T-helper 17 cell (primary cell): Measurements from ENCODE around the gene ZDHHC8. TPM values are rescaled to one million over a fixed set of nuclear protein-coding genes. Genes with fewer than 3 reads are reported as not detected.

Experiments
- ATAC-seq: fragments of 150-1000 bp; cut with Tn5 transposase; 2 replicates; pipeline ENCODE4 v1.10.0; 2021; ENCODE audit warnings: mild to moderate bottlenecking, moderate library complexity
- DNase-seq, 3 donors: peaks; one replicate each; pipeline versions ENCODE4 v3.0.0 to v3.0.0-alpha.2; 2020 to 2021
- H3K9me3 ChIP-seq: one replicate; pipeline ENCODE4 v1.7.0; 2013; ENCODE audit warnings: low read length, mild to moderate bottlenecking; ENCODE audit not compliant: control insufficient read depth, poor library complexity, severe bottlenecking
- H3K27ac Mint-ChIP-seq: one replicate; pipeline ENCODE4 v1.8.0; 2022; ENCODE audit warnings: mild to moderate bottlenecking, moderate library complexity, mixed read lengths
- H3K27me3 Mint-ChIP-seq: one replicate; pipeline ENCODE4 v1.8.0; 2022; ENCODE audit warnings: mixed read lengths
- H3K36me3 Mint-ChIP-seq: one replicate; pipeline ENCODE4 v1.8.0; 2022; ENCODE audit warnings: low read depth, mixed read lengths
- H3K4me1 Mint-ChIP-seq: one replicate; pipeline ENCODE4 v1.8.0; 2022; ENCODE audit warnings: mild to moderate bottlenecking, mixed read lengths
- H3K4me3 Mint-ChIP-seq: one replicate; pipeline ENCODE4 v1.8.0; 2022; ENCODE audit warnings: mild to moderate bottlenecking, moderate library complexity, mixed read lengths
- total RNA-seq, 4 donors: library from RNA in 2 of 4; stranded (reverse) in 2 of 4; gene quantifications; one replicate each; pipeline ENCODE4 v1.2.3 and lab custom pipeline; 2022 to 2026

Gene ZDHHC8
- total RNA-seq, 2 donors from 2014 or later: 60.1 to 75.8 TPM

DNA sequence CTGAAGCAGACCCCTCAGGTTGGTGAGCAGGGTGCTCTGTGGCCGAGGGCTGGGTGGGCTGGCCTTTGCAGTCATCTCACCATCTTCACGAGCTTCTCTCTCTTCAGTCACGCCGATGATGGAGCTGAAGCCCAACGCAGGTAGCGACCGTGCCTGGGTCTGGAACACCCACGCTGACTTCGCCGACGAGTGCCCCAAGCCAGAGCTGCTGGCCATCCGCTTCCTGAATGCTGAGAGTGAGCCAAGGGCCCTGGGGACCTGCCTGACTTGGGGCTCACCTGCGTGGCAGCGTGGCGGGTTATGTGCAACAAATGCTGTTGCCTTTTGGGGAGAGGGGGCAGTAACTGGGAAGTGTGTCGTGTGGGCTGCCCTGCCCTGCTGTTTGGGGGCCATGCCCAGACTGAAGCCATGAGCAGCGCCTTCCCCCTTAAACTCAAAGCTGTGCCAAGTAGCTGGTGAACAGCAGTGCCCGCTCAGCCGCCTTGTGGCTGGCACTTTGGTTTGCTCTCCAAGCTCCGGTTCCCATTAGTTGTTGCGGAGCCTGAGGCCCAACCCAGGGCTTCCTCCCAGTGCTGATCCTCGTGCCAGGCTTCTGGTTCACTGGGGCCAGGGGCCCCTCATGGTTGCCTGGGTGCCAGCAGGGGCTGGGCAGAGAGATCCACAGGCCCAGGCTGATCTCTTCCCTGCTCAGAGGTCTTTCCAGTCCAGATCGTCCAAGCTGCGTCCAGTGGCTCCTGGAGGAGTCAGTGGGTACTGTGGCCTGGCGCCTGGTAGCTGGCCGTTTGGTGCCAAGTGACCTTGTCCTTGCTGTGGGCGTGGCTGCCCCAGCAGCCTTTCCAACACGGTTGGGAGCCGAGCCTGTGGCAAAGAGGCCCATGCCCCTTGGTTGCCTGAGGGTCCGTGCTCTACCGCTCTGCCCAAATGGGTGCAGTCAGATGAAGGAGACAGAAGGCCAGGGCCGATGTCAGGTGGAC lies 6.1 kb upstream of the ZDHHC8 start:
- ATAC-seq (no peak), DNase-seq (no peak)
- Mint-ChIP-seq H3K36me3 (no peaks in the 10 kb centered on the region), H3K4me3 (no peak overlapping the region), H3K4me1 (peaks cover 5% of the 10 kb centered on the region), H3K27me3 (no peaks in the 10 kb centered on the region), H3K27ac (no peak overlapping the region)
- H3K9me3 ChIP-seq: no peaks in the 10 kb centered on the region

DNA sequence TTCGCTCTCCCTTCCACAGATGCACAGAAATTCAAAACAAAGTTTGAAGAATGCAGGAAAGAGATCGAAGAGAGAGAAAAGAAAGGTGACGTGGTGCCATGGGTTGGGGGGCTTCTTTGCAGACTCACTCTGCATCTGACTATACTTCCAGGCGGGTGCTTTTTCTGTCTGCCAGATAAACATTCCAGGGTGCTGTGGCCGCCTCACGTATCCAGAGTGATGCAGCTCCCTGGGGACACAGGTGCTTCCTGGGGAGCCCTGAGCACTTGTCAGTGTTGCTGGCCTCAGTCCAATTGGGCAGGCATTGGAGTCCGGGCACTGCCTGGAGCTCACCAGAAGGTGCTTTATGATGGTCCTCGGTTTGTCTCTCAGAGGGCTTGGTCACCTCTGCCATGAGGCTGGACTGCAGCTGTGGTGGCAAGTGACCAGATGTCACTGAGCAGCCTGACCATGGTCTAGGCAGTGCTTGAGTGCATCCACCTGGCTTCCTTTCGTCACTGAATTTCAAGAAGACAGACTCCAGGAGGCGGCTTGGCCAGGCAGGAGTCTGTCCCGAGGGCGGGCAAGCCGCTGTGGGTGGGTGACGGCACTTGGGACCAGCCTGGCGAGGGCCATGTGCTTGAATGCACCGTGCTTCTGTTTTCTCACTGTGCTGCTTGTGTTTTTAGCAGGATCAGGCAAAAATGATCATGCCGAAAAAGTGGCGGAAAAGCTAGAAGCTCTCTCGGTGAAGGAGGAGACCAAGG lies 5.1 kb upstream of the ZDHHC8 start:
- no peak overlapping the region for H3K27ac Mint-ChIP-seq
- no peaks in the 10 kb centered on the region for H3K36me3 Mint-ChIP-seq
- H3K9me3 ChIP-seq: no peaks in the 10 kb centered on the region
- no peak overlapping the region for H3K4me3 Mint-ChIP-seq
- H3K4me1 Mint-ChIP-seq: peaks cover 5% of the 10 kb centered on the region
- no peak for DNase-seq
- no peak for ATAC-seq
- no peaks in the 10 kb centered on the region for H3K27me3 Mint-ChIP-seq

DNA sequence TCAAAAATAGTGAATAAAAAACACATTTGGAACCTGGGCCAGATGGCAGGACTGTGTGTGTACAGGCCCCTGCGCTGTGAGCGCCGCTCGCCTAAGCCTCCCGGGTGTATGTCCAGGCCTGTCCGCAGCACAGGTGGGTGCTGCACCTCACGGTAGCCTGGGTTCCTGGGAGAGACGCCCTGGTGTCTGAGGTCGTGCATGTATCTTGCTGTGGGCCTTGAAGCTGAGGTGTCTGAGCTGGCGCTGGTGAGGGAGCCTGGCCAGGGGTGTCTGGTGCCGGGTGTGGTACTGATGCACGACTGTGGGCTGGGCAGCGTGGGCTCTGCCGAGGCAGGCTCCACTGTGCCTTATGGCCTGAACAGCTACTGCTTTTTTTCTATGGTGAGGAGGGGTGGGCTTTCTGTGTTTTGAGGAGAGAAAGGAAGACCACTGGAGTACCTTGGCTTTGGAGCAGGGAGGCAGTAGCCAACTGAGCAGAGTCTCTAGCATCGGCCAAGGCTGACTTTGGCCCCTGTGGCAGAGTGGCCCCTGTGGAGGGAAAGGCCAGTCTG lies 4.2 kb upstream of the ZDHHC8 start:
- ATAC-seq (no peak), DNase-seq (no peak)
- Mint-ChIP-seq H3K27ac (no peak overlapping the region), H3K4me1 (peaks cover 5% of the 10 kb centered on the region), H3K27me3 (no peaks in the 10 kb centered on the region), H3K4me3 (no peak overlapping the region), H3K36me3 (no peaks in the 10 kb centered on the region)
- H3K9me3 ChIP-seq: no peaks in the 10 kb centered on the region

DNA sequence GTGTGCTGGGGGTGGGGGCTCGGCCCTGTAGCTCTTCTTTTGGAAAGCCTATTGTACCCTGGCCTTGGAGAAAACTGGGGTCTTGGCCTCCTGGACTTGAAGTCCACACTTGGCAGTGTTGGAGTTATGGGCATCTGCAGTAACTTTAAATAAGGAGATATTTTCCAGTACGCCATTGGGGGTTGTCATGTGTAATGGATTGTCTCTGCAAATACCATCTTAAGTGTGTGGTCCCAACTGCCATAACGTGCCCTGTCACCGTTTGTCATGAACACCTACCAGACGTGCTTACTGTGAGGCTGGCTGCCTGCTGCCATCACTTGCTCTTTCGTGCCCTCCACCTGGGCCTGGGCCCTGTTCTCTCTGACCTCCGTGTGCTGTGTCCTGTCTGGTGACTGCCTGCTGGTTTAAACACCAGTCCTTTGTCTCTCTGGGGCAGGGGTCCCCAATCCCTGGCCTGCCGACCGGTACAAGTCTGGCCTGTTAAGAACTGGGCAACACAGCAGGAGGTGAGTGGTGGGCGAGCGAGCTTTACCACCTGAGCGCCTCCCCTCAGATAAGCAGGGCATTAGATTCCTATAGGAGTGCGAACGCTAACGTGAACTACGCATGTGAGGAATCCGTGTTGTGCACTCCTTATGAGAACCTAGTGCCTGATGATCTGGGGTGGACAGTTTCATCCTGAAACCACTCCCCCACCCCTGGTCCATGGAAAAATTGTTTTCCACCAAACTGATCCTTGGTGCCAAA lies 3.6 kb upstream of the ZDHHC8 start:
- Mint-ChIP-seq H3K36me3 (no peaks in the 10 kb centered on the region), H3K4me3 (no peak overlapping the region), H3K4me1 (peaks cover 5% of the 10 kb centered on the region), H3K27ac (peak overlapping the region; percentile 16), H3K27me3 (no peaks in the 10 kb centered on the region)
- ATAC-seq (no peak), DNase-seq (no peak)
- H3K9me3 ChIP-seq: no peaks in the 10 kb centered on the region

DNA sequence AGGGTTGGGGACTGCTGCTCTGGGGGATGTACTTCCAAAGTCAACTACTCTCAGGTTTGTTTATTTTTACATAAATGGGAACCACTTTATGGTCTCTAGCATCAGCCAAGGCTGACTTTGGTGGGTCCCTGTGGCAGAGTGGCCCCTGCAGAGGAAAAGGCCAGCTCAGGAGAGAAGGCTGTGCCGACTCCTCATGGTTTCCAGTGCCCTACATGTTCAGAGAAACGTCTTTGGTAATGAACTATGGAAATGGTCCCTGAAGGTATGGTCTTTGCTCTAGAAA lies 3.0 kb upstream of the ZDHHC8 start:
- no peaks in the 10 kb centered on the region for H3K9me3 ChIP-seq
- no peak for ATAC-seq
- H3K27ac Mint-ChIP-seq: no peak overlapping the region
- no peak overlapping the region for H3K4me3 Mint-ChIP-seq
- peaks cover 5% of the 10 kb centered on the region for H3K4me1 Mint-ChIP-seq
- H3K27me3 Mint-ChIP-seq: no peaks in the 10 kb centered on the region
- no peak for DNase-seq
- H3K36me3 Mint-ChIP-seq: no peaks in the 10 kb centered on the region

DNA sequence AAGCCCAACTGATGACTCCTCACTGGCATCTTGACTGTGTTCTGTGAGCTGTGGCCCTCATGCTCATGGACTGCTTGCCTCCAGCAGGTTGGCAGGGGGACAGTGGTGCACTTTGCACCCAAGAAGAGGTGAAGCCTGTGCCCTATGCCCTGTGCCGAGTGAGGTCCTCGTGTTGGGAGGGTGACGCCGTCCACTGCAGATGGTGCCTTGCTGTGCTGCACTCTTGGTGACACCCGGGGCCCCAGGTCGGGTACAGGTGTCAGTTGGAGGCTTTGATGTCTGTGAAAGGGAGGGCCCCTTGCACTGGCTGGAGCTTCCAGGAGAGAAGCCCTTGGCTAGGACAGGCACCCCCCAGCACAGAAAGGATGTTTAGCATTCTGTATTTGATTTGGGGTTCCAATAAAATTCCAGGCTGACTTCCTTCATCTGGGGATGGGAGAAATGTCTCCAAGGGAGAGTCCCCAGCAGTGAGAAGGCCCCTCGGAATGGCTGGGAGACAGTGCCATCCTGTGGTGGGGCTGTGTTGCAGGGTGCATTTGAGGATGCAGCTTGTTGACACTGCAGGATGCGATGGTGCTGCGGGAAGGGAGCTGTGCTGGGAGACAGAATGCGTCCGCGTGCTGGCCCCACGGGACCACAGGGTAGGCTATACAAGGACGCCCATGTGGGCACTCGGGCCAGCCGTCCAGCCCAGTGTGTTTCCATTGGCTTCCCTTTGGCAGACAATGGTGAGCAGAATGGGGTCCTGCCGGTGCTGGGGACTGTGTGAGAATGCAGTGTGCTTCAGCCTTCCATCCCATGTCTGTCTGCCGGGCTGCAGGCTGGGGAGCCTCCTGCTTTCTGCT lies 2.5 kb upstream of the ZDHHC8 start:
- H3K27me3 Mint-ChIP-seq: no peaks in the 10 kb centered on the region
- DNase-seq (peak in 2 of 3 donors; percentile 35 to 52), ATAC-seq (peak; percentile 40)
- H3K4me1 Mint-ChIP-seq: peaks cover 7% of the 10 kb centered on the region
- H3K27ac Mint-ChIP-seq: peak overlapping the region; percentile 32
- no peaks in the 10 kb centered on the region for H3K36me3 Mint-ChIP-seq
- peak overlapping the region; percentile 31 for H3K4me3 Mint-ChIP-seq
- no peaks in the 10 kb centered on the region for H3K9me3 ChIP-seq

DNA sequence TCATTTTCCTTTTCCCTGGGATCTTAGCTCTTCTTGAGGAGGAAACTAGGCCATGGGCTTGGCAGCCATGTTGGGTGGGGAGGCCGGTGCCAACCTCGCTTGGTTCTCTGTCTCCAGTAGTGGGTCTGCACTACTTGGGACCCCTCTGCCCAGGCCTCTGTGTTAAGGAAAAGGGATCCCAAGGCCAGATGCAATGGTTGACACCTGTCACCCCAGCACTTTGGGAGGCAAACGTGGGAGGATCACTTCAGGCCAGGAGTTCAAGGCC lies 1.9 kb upstream of the ZDHHC8 start:
- Mint-ChIP-seq H3K4me1 (peaks cover 6% of the 10 kb centered on the region), H3K27me3 (no peaks in the 10 kb centered on the region), H3K27ac (peak overlapping the region; percentile 32), H3K36me3 (no peaks in the 10 kb centered on the region), H3K4me3 (no peak overlapping the region)
- DNase-seq (no peak), ATAC-seq (no peak)
- H3K9me3 ChIP-seq: no peaks in the 10 kb centered on the region

DNA sequence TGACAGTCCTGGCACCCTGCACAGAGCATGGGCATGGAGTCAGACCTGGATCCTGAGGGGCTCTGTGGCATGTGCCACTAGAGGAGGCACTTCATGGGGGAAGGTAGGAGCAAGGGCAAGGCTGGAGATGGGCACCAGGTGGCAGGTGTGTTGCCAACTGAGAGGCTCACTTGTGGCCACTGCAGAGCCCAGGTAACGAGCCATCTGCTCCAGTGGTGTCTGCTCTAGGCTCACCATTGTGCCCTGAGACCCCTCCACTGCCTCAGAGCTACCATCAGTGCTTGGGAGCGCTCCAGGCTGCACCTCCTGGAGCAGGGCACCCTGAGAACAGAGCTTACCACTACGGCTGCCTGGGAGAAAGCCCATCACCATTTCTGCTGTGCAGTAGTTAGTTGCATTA lies 1.3 kb upstream of the ZDHHC8 start:
- Mint-ChIP-seq H3K27me3 (no peaks in the 10 kb centered on the region), H3K36me3 (no peaks in the 10 kb centered on the region), H3K4me3 (peak overlapping the region; percentile 41), H3K4me1 (peaks cover 6% of the 10 kb centered on the region), H3K27ac (no peak overlapping the region)
- peak in 1 of 3 donors; percentile 25 for DNase-seq
- peak; percentile 24 for ATAC-seq
- H3K9me3 ChIP-seq: no peaks in the 10 kb centered on the region

DNA sequence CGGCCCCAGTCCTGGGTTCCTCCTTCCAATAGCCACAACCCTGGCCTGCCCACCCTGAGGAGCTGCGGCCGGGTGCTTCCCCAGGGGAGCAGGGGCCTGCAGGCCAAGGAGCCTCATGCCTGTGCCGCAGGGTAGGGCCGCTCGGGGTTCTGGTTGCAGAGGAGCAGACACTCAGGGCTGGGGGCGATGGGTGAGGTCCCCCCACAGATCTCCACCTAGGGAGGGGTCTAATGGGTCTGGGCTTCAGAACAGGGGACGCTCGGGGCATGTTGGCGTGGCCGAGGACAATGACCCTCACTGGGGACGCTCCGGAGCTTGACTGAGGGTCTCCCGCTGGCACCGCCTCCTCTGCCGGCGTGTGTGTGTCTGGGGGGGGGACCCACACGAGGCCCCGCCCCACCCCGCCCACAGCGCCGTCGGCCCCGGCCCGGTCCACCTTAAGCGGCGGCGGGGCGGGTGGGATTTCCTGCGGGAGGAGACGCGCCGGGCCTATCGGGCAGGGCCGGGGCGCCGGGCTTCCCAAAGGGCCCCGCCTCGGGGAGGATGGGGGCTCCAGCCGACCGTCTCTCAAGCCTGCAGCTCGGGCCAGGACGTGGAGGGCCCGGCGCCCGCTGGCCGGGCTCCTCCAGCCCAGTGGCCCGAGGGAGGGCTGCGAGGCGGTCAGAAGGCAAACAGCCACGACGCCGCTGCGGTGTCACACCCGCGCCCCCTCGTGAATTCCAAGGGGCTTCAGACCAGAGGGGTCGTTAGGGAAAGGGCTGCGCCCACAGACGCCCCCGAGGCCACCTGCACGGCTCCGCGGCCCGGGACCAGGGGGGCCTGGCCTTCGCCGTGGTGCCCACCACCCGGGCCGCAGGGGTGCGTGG lies 640 bp upstream of the ZDHHC8 start:
- Mint-ChIP-seq H3K4me1 (peaks cover 6% of the 10 kb centered on the region), H3K4me3 (peak overlapping the region; percentile 41), H3K27ac (no peak overlapping the region), H3K36me3 (no peaks in the 10 kb centered on the region), H3K27me3 (no peaks in the 10 kb centered on the region)
- DNase-seq (peak; percentile 61 to 80 (median 74)), ATAC-seq (peak; percentile 81)
- no peaks in the 10 kb centered on the region for H3K9me3 ChIP-seq

DNA sequence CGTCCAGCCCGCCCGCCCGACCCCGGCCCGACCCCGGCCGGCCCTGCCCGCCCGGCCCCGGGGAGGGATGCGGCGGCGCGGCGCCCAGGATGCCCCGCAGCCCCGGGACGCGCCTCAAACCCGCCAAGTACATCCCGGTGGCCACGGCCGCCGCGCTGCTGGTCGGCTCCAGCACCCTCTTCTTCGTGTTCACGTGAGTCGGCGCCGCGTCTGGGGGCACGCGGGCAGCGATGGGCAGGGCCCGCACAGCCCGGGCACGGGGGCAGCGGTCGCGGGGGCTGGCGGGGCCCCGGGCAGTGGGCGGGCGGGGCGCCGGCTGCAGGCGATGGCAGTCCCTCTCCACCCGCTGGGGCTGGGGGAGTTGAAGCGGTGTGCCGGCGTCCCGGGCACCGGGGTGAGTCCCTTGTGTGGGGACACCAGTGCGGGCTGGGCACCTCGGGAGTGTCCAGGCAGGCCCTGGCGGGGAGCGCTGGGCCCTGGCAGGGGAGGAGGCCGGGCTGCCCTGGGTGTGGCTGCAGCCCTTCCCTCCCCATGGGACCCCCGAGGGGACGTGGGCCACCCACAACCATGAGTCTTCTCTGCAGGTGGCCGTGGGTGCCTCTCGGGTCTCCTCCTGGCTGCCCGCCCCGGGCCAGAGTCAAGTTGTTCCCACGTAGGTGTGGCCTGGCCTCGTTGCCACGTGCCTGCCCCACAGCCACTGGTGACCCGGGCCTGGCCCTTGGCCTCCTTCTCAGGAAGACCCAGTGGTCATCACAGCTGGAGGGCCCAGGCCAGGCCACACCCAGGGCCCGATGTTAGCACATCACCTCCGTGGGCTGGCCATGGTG lies 468 bp downstream of the ZDHHC8 start:
- Mint-ChIP-seq H3K27me3 (no peaks in the 10 kb centered on the region), H3K4me1 (peaks cover 10% of the 10 kb centered on the region)

DNA sequence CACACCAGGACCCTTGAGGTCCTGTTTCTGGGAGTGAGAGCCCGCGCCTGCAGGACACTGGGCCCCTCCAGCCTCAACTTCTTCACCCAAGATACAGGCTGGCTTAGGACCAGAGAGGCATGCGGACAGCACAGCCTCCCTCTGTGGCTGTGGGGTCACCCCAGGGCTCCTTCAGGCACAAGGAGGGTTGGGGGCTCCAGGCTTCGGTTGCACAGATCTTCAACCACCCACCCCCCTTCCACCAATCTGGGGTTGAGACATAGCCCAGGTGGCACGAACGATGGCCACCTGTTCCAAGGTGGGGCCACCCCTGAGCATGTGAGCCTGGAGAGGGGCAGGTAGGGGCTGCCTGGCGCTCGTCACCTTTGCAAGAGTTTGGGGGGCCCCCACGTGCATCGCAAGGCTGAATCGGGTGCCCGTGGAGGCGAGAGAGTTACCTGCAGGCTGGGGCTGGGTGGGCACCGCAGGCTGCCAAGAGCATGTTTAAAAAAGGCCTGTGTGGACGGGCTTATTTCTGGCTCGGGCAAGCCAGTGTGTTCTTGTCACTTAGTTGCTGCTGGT lies 1.2 kb downstream of the ZDHHC8 start:
- no peaks in the 10 kb centered on the region for H3K36me3 Mint-ChIP-seq
- H3K27ac Mint-ChIP-seq: peak overlapping the region; percentile 73

More for the DNA sequence above, 468 bp downstream of the ZDHHC8 start:
- DNase-seq (no peak), ATAC-seq (peak; percentile 2)
- Mint-ChIP-seq H3K27ac (peak overlapping the region; percentile 73), H3K4me3 (peak overlapping the region; percentile 80), H3K36me3 (no peaks in the 10 kb centered on the region)
- H3K9me3 ChIP-seq: no peaks in the 10 kb centered on the region

More for the DNA sequence above, 1.2 kb downstream of the ZDHHC8 start:
- H3K9me3 ChIP-seq: no peaks in the 10 kb centered on the region
- DNase-seq (no peak), ATAC-seq (no peak)
- peaks cover 12% of the 10 kb centered on the region for H3K4me1 Mint-ChIP-seq
- peak overlapping the region; percentile 80 for H3K4me3 Mint-ChIP-seq
- H3K27me3 Mint-ChIP-seq: no peaks in the 10 kb centered on the region
